Measurements from ENCODE around the gene CHD6.

Gene CHD6

DNA sequence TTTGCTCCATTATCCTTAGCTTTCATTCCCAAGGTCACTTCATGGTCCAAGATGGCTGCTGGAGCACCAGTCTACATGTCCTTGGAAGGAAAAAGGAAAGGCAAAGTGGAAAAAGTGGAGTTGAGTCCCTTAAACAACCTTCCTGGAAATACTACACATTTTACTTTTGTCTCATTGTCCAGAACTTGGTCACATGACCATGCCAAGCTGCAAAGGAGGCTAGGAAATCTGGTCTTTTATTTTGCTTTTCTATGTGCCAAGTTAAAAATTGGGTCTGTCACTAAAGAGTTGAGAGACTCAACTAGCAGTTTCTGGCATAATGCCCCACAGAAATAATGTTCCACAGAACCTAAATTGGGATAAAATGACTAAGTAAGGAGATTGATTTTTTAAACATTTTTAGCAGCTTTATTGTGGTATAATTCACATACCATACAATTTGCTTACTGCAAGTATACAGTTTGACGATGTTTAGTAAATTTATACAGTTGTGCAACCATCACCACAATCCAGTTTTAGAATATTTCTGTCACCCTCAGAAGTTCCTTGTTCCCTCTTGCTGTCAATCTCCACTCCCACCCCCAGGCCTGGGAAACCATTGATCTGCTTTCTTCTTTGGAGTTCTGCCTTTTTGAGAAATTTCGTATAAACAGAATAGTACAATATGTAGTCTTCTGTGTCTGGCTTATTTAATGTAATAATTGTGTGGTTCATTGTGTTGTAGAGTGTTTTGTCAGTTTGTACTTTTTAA, 5.6 kb upstream of the CHD6 start:
- FAIRE-seq (no peak), DNase-seq (ENCODE audit: insufficient read length, low spot score) (no peak)

DNA sequence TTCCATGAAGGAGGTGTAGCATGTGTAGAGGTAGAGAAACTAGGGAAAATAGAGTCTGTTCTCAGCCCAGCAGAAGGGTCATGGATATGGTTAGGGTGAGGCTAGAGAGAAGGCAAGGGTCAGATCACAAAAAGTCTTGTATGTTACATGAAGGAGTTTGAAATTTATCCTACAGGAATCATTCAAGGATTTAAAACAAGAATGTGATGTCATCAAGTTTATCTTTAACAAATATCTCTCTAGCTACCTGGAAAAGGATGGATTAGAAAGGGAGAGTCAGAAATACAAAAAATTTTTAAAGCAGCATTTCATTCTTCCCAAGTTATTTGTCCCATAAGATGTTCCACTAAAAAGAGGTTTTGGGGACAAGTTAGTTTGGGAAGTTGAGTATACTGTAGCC, 4.4 kb upstream of the CHD6 start:
- no peak for DNase-seq (ENCODE audit: insufficient read length, low spot score)
- FAIRE-seq, result no peak

DNA sequence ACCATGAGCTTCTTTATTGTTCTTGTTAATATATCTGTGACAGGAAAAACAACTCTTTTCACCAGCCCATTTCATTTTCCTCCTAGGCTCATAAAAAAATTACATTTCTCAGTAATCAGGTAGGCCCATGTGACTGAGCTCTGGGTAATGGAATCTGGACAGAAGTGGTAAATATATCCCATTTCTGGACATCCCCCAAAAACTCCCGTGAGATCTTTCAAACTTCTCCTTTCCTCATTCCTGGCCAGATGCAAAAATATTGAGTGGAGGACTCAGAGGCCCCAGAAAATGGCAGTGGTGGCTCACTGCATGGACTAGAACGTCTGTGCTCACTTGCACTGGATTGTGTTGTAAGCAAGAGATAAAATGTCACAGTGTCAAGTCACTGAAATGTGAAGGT, 3.8 kb upstream of the CHD6 start:
- FAIRE-seq (no peak), DNase-seq (ENCODE audit: insufficient read length, low spot score) (no peak)

DNA sequence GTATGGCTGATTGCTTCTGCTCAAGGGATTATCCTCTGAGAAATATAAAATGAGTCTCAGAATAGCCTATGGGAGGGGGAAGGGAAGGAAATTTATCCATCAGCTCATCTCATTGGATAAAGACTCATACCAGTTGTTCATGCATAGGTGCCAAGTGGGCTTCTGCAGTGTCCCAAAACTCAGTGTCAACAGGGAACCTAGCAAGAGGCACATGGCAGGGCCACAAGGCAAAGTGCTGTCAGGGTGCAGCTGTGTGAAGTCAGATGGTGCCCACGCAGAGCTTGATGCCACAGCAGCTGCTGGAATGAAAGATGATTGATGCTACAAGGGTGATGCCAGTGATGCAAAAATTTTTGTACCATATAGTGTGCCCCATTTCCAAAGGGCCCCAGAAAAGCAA, 3.2 kb upstream of the CHD6 start:
- DNase-seq (ENCODE audit: insufficient read length, low spot score), result no peak
- FAIRE-seq, result no peak

DNA sequence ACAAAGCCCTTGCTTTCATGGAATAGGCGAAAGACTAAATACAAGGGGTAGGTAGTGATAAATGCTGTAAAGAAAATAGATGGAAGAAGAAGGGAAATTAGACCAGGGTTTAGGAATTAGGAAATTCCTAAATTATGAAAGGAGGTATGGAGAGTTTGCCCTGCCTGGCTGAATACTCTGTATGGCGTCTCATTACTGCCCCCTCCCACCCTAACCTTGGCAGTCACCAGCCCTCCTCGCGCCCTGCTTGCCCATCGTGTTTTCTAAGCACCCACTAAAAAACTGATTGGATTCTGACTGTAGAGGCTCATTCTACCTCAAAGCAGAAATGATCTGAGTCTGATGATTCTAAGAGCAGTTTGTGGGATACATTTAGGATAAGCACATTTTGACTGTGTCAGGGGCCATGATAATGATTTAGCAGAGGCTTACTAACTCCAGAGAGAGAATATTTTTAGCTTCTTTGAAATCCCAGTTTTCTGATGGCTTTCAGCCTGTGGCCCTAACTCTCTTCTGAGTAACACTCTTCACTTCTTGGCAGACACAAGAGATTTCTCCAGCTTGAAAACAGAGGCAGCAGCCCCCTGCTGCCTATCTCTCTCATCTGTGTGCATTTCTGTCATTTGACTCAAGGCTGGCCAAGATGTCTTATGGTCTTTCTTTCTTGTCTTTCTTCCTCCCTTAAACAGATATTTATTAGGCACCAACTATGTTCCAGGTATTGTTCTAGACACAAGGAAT, 1.4 kb upstream of the CHD6 start:
- DNase-seq (ENCODE audit: insufficient read length, low spot score) (no peak), FAIRE-seq (no peak)

DNA sequence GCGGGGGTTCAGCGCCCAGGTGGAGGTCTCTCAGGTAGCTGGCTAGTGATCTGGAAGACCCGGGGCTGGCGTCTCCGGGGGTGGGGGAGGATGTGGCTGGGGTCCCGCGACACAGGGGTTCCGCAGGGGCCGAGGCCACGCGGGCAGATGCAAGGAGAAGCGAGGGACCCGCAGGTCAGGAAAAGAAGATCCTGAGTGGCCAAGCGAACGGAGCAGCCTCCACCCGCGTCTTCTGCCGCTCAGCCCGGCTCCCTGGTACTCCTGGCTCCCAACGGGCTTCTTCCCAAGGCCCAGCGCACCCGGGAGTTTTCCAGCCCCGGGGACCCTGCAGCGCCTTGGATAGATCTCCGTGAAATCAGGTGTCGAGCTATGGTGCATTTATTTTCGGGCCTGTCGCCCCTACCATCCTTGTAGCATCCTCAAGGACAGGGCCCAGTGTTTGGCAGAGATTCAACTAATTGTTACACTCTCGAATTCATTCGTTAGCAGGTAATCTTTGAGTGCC, 682 bp upstream of the CHD6 start:
- FAIRE-seq (no peak), DNase-seq (ENCODE audit: insufficient read length, low spot score) (no peak)

DNA sequence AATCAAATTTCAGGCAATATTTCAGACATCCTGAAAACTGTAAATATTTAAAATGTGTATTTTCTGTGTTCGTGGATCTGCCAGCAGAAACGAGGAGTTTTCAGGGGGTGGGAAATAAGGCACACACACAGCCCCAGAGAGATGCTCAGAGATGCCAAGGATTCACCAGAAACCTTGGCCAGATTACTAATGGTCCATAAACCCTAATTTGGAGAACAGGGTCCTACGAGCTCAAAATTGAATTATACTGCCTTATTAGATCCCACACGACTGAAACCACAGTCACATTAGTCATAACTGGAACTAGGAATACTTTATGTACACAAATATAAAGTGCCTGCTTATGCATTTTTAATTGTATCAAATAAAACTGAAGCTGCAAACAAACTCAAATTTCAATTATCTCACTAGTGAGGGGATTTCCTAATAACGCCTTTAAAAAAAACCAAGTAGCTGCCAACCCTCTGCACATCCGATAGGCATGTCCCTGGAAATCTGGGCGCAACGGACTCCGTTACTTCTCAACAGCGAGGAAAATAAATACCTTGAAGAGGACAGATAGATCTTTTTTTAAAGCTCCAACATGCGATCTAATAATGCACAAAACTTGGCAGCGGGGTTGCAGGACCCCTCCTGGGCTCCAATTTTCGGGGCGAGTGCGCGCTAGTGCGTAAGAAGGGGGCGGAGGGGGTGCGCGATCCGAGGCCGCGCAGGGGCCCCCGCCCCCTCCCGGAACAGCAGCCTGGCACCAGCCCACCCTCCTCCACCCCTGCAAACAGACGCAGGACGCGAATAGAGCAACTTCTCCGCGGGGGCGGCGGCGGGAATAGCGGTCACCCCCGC, 897 bp downstream of the CHD6 start:
- DNase-seq (ENCODE audit: insufficient read length, low spot score) (peak; percentile 26), FAIRE-seq (peak; percentile 51)

DNA sequence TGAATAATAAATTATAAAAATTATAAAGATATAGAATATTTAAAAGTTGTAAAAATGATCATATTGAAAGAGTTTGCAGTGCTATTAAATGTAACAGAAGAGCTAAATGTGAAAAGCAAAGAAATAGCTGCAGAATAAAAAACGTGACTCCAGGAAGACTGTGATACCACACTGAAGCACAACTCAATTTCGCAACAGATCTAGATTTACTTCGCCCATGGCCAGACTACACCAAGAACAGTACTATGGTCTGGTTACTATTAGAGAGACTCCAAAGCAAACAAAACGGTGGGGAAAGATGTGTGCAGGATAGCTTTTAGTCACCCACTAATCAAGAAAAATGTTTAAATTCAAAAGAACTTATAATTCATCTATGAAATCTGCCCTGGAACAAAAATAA, 1.9 kb downstream of the CHD6 start:
- FAIRE-seq (no peak), DNase-seq (ENCODE audit: insufficient read length, low spot score) (no peak)

DNA sequence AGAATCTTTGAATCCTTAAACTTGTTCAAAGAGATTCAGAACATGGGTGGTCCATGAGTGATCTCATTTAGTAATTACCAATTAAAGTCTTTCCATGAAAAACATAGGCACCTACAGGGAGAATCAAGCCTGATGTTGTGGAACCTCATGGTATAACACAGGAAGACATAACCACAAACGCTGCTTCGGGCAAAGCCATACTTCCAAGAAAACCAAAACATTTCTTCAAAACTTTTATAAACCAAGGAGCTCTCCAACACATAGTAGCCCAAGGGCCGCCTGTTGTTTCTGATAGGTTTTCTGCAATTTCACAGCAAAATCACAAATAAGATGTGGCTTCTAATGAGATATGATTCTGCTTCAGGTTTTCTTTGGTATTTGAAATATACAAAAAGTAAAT, 2.5 kb downstream of the CHD6 start:
- FAIRE-seq (no peak), DNase-seq (ENCODE audit: insufficient read length, low spot score) (no peak)

DNA sequence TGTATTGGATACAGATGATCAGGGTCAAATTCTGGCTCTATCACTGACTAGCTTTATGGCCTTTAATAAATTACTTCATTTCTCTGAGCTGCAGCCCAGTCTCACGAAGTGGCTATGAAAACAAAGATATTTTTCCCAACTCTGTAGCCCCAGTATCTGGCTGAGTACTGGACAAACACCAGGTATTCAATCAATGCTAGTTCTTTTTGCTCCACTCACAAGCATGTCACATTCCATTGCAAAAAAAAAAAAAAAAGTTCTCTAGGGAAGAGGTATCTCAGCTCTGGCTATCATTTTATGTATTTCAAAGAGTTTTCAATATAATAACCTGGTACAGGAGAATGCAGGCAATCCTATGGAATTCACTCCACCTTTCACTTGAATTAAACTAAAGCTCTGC, 3.1 kb downstream of the CHD6 start:
- DNase-seq (ENCODE audit: insufficient read length, low spot score) (no peak), FAIRE-seq (no peak)

DNA sequence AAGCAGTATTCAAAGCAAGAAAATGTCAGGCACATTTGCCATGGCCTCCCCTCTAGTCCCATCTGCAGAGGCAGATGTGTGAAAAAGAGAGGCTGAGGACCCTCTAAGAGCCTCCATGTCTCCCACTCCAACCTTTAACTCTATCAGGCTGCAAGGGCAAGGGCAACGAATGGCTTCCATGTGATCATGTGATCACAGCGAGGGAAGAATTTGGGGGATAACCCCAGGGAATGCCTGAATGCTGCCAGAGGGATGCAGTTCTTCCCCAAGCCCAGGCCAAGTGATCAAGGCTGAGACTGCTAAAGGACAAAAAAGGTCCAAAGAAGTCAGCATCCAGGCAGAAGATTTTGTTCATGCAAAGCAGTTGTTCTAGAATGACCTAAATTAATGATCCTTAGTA, 4.9 kb downstream of the CHD6 start:
- DNase-seq (ENCODE audit: insufficient read length, low spot score) (no peak), FAIRE-seq (no peak)

DNA sequence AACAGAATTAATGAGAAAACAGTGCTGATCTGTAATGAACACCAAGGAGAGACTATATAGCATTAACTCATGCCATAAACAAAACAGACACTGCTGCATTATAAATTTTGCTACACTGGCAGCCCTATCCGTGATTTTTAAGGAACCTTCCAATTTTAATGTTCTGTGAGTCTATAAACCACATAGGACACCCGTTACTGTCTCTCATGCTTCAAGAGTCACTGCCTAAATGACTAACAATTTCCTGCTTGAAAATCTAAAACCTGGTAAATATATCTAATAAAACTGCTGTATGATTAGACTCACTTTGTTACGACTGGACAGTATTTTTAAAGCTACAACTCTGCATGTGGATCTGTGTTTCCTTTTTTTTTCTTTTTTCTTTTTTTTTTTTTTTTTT, 8.7 kb downstream of the CHD6 start:
- FAIRE-seq (peak; percentile 40), DNase-seq (ENCODE audit: insufficient read length, low spot score) (no peak)

DNA sequence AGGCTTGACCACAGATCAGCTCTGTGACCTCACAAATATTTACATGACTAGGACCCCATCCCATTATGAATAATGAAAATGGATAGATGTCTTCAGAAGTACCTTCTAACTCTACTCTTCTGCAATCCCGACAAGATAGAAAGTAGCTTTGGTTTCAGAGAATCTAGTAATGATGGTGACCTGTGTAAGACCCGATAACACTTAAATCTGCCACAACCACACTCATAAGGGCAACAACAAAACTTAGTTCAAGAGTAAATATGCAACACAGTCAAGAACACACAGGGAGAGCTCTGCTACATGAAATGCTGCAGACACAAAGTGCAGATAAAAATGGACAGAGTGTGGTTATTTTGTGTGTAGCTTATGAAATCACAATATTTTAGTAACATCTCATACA, 9.6 kb downstream of the CHD6 start:
- no peak for FAIRE-seq

DNA sequence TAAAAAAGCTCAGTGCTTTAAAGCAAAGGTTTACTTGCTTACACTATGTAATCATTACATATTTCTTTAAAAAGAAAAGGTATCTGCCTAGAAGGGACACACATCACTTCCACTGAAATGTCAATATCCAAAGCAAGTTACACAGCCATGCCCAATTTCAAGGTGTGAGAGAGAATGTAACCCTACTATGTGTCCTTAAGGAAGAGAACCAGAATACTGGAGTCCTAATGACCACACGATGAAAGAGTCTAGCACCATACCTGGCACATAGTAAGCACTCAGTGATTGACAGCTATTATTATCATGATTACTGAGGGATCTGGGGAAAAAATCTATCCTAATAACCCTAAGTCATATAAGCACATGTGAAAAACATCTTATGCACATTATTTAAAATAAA, 10.4 kb downstream of the CHD6 start:
- FAIRE-seq (no peak), DNase-seq (ENCODE audit: insufficient read length, low spot score) (no peak)

More for the DNA sequence above, 9.6 kb downstream of the CHD6 start:
- no peak for DNase-seq (ENCODE audit: insufficient read length, low spot score)

DNA sequence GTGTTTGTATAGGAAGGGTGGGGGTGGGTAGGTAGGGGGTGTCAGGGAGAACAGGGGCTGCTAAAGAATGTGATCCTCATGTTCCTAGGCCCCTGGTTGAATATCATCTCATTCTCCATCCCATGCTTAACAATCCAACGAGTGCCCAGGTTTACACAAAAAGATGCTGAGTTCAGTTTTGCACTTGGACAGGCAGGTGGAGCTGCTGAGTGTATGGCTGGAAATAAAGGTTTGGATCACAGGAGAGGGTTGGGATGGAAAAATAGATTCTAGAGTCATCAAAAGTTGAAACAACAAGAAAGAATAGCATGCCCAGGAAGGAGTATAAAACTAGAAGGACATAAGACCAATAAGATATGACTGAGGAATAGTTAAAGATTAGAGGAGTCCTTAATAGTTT, 14.2 kb downstream of the CHD6 start:
- FAIRE-seq, result no peak
- no peak for DNase-seq (ENCODE audit: insufficient read length, low spot score)

DNA sequence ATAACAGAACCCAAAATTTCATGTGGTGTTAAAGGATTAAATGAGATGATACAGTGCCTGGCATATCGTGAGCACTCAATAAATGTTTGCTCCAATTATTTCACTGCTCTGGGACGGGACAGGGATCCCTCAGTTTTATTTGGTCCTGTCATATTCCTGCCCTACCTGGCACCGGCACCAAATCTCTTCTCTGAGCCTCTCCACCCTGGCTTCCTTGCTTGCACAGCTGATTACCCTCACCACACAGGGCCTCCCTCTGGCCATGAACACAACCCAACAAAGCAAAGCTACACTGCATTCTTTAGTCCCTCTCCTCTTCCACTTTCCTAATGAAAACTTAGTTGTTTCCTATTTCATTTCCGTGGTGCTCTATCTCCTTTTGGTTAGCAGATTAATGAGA, 16.4 kb downstream of the CHD6 start:
- FAIRE-seq (no peak), DNase-seq (ENCODE audit: insufficient read length, low spot score) (no peak)

DNA sequence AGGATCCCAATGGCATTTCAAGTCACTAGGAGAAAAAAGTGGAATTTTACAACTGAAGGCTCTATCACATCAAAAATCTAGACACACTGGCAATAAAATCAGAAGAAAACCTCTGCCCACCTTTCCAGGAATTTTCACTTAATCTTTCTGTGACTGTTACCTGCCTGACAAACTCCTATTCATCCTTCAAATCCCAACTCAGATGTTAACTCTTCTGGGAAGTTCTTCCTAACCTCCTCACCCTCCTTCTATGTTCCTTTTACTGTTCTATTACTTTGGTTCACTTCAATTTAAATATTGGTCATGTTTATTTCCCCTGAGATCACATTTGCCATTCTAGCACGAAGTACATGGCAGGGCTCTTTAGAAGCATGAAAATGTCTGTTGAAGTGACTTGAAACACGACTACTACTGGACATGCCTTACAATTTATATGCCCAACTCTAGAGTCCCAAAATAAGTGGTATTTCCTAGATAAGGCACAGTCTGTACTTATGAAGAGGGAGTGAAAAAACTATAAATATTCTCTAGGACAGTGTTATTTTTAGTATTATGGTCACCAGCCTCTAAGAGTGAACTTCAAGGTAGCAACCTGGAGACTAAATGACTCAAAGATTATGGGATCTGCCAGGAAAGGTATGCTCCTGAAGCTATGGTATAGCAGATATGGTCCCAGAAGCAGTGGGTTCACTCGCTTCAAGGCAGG, 17.1 kb downstream of the CHD6 start:
- FAIRE-seq, result no peak

DNA sequence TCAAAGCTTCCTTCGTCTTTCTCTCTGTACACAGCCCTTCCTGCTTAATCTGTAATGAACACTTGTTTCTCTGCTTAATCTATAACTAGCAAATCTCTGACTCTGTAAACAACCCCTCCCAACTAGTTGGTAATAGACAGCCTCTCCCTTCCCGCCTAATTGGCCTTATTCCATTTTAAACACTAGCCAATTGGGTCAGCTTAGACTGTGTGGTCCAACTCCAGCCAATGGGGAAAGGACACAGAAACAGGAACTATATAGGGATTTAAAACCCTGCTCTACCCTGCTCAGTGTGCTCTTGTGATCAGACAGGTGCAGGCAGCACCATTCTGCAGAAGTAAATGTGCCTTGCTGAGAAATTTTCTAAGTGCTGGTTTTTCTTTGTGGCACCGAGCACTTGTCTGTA, 18.5 kb downstream of the CHD6 start:
- DNase-seq (ENCODE audit: insufficient read length, low spot score) (no peak), FAIRE-seq (no peak)

More for the DNA sequence above, 17.1 kb downstream of the CHD6 start:
- DNase-seq (ENCODE audit: insufficient read length, low spot score), result no peak

DNA sequence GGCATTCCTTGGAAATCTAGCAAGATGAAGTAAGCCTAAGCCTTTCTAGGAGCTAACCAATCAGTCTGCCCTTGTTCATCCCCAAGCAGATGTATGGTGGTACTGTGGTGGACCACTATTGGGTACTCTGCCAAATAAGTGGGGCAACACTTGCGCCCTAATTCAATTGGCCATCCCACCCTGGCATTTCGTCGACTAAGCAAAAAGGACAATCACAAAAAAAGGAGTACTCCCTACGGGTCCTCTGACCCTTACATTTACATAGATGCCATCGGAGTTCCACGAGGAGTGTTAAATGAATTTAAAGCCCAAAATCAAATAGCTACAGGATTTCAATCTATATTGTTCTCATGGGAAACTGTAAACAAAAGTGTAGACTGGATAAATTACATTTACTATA, 19.5 kb downstream of the CHD6 start:
- DNase-seq (ENCODE audit: insufficient read length, low spot score) (no peak), FAIRE-seq (no peak)

DNA sequence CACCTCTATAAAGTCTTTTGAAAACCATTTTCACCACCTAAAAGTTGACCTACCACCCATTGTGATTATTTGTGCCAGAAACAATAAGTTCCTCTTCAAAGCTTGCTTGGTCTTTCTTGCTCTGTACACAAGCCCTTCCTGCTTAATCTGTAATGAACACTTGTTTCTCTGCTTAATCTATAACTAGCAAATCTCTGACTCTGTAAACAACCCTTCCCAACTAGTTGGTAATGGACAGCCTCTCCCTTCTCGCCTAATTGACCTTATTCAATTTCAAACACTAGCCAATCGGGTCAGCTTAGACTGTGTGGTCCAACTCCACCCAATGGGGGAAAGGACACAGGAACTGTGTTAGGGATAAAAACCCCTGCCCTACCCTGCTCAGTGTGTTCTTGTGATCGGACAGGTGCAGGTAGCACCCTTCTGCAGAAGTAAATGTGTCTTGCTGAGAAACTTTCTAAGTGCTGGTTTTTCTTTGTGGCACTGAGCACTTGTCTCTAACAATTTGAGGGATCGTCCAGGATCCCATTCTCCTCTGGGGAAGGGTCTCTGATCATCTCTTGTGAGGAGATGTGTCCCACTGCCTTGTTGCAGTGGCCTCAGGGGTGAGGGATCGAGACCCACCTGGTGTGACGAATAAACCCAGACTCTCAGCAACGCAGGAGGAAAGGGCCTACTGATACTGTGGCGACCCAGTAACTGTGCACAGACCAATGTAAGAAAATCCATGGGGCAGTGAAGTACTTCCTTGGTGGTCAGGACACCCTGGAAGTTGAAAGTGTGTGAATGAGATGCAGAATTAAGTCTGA, 23.5 kb downstream of the CHD6 start:
- no peak for DNase-seq (ENCODE audit: insufficient read length, low spot score)
- no peak for FAIRE-seq
